Measurements from ENCODE around the gene HS3ST2. TPM values are rescaled to one million over a fixed set of nuclear protein-coding genes. Genes with fewer than 3 reads are reported as not detected.

The HS3ST2 gene
- total RNA-seq, 1 experiment from 2014 or later = not detected

GRCh38 chr16:22882981-22883380, 69.0 kb downstream of the HS3ST2 start:
- ChIA-PET POLR2A (no interaction called here), CTCF (no interaction called here)
- H3K36me3 Mint-ChIP-seq (ENCODE audit: insufficient read depth, unreplicated experiment) = no peaks in the 10 kb centered on the region
- Histone ChIP-seq H3K27me3 (replicated peaks; ENCODE audit: control insufficient read depth, insufficient read depth, low read length) (no peaks in the 10 kb centered on the region), H3K4me3 (ENCODE audit: low read depth, low read length) (no peak overlapping the region), H3K9me3 (no peaks in the 10 kb centered on the region), H3K4me1 (no peaks in the 10 kb centered on the region), H3K36me3 (ENCODE audit: control insufficient read depth, insufficient read depth, low read length) (no peaks in the 10 kb centered on the region)
- no peak for TF ChIP-seq CTCF (IDR thresholded peaks at IDR 0.05; ENCODE audit: insufficient read depth in 1 of 2, low read depth in 1 of 2, low read length in 1 of 2, severe bottlenecking in 1 of 2, unreplicated experiment in 1 of 2)
- H3K27ac Mint-ChIP-seq (ENCODE audit: unreplicated experiment) = no peak overlapping the region
- no peaks in the 10 kb centered on the region for H3K4me1 Mint-ChIP-seq (ENCODE audit: low read depth, unreplicated experiment)
- intact Hi-C loops (cut with micrococcal nuclease; ENCODE audit: unreplicated experiment) = no loop called here
- peaks cover 7% of the 10 kb centered on the region for H3K27me3 Mint-ChIP-seq (ENCODE audit: insufficient read depth, unreplicated experiment)
- BruUV-seq (replicated peaks) = no TSS peak
- H3K9me3 Mint-ChIP-seq (ENCODE audit: unreplicated experiment) = no peaks in the 10 kb centered on the region
- no peak overlapping the region for H3K4me3 Mint-ChIP-seq (ENCODE audit: unreplicated experiment)
- DNase-seq = no peak

GRCh38 chr16:22885951-22886350, 72.0 kb downstream of the HS3ST2 start:
- Histone ChIP-seq H3K4me1 (no peaks in the 10 kb centered on the region), H3K4me3 (ENCODE audit: low read depth, low read length) (no peak overlapping the region), H3K9me3 (no peaks in the 10 kb centered on the region), H3K36me3 (ENCODE audit: control insufficient read depth, insufficient read depth, low read length) (no peaks in the 10 kb centered on the region), H3K27me3 (replicated peaks; ENCODE audit: control insufficient read depth, insufficient read depth, low read length) (no peaks in the 10 kb centered on the region)
- DNase-seq = no peak
- Mint-ChIP-seq H3K27me3 (ENCODE audit: insufficient read depth, unreplicated experiment) (no peaks in the 10 kb centered on the region), H3K27ac (ENCODE audit: unreplicated experiment) (no peak overlapping the region), H3K9me3 (ENCODE audit: unreplicated experiment) (no peaks in the 10 kb centered on the region), H3K4me3 (ENCODE audit: unreplicated experiment) (no peak overlapping the region), H3K4me1 (ENCODE audit: low read depth, unreplicated experiment) (no peaks in the 10 kb centered on the region), H3K36me3 (ENCODE audit: insufficient read depth, unreplicated experiment) (no peaks in the 10 kb centered on the region)
- TF ChIP-seq CTCF (IDR thresholded peaks at IDR 0.05; ENCODE audit: insufficient read depth in 1 of 2, low read depth in 1 of 2, low read length in 1 of 2, severe bottlenecking in 1 of 2, unreplicated experiment in 1 of 2) = no peak
- CTCF ChIA-PET = no interaction called here
- intact Hi-C loops (cut with micrococcal nuclease; ENCODE audit: unreplicated experiment) = no loop called here
- POLR2A ChIA-PET = no interaction called here
- BruUV-seq (replicated peaks) = no TSS peak

GRCh38 chr16:22886927-22887326, 73.0 kb downstream of the HS3ST2 start:
- ChIA-PET POLR2A (no interaction called here), CTCF (no interaction called here)
- H3K4me1 ChIP-seq = no peaks in the 10 kb centered on the region
- no peak for TF ChIP-seq CTCF (IDR thresholded peaks at IDR 0.05; ENCODE audit: insufficient read depth in 1 of 2, low read depth in 1 of 2, low read length in 1 of 2, severe bottlenecking in 1 of 2, unreplicated experiment in 1 of 2)
- H3K27ac Mint-ChIP-seq (ENCODE audit: unreplicated experiment) = no peak overlapping the region
- intact Hi-C loops (cut with micrococcal nuclease; ENCODE audit: unreplicated experiment) = no loop called here
- DNase-seq = no peak
- no peaks in the 10 kb centered on the region for H3K9me3 ChIP-seq
- H3K4me1 Mint-ChIP-seq (ENCODE audit: low read depth, unreplicated experiment) = no peaks in the 10 kb centered on the region
- H3K36me3 Mint-ChIP-seq (ENCODE audit: insufficient read depth, unreplicated experiment) = no peaks in the 10 kb centered on the region
- no peak overlapping the region for H3K4me3 ChIP-seq (ENCODE audit: low read depth, low read length)
- H3K27me3 Mint-ChIP-seq (ENCODE audit: insufficient read depth, unreplicated experiment) = no peaks in the 10 kb centered on the region
- H3K27me3 ChIP-seq (replicated peaks; ENCODE audit: control insufficient read depth, insufficient read depth, low read length) = no peaks in the 10 kb centered on the region
- H3K36me3 ChIP-seq (ENCODE audit: control insufficient read depth, insufficient read depth, low read length) = no peaks in the 10 kb centered on the region
- H3K9me3 Mint-ChIP-seq (ENCODE audit: unreplicated experiment) = no peaks in the 10 kb centered on the region
- H3K4me3 Mint-ChIP-seq (ENCODE audit: unreplicated experiment) = no peak overlapping the region
- BruUV-seq (replicated peaks) = no TSS peak

All from Caco-2 (cell line).